Fibroblast of gingiva (primary cell): ENCODE measurements around the gene HIPK1.
"Not testable (repeated sequence)": the region's sequence is repeated elsewhere in the genome, so short reads cannot be mapped to it uniquely, and the experiment has no call there.

Experiments used
- DNase-seq: peaks from one replicate; pipeline ENCODE4 v3.0.0-alpha.2; 2011; ENCODE audit warnings: low read depth

The HIPK1 gene

DNA sequence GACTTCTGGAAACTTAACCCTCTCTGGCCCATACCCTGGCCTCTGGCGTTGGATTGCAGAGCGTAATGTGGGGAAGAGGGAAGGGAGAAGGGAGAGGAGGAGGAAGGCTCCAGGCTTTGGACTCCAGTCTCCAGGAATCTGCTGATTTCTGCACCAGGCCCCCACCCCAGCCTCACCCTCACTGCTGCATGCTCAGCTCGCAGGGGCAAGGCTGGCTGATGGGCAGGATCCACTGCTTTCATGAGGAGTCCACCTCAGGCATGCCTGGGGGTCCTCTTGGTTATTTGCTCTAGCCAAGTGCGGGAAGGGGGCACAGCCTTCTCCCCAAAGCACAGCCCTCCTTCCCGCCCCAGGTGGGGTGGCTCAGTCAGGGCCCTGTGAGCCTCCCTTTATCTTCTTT lies 53.8 kb downstream of the HIPK1 start:
- DNase-seq = no peak

GRCh38 chr1:113983391-113983790 lies 54.3 kb downstream of the HIPK1 start:
- no peak for DNase-seq

GRCh38 chr1:113983826-113984225 lies 54.7 kb downstream of the HIPK1 start:
- no peak for DNase-seq

- no peak for DNase-seq
Measured at GRCh38 chr1:113984710-113985109, 55.6 kb downstream of the HIPK1 start.

DNA sequence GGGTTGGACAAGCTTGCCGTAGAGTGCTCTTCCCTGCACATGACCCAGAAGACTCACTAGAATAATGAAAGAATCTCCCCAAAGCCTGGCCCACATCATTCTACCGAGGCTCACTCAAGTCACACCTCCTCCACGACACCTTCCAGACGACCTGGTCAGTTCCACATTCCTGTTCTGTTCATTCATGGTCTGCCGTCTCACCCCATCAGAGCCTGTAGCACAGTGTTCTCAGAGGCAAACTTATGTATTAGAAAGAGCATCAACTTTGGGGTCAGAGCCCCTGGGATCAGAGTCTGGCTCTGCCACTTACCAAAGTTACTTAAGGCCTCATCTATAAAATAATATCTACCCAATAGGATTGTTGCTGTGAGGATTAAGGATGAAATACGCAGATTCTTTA lies 57.7 kb downstream of the HIPK1 start:
- DNase-seq = no peak

DNA sequence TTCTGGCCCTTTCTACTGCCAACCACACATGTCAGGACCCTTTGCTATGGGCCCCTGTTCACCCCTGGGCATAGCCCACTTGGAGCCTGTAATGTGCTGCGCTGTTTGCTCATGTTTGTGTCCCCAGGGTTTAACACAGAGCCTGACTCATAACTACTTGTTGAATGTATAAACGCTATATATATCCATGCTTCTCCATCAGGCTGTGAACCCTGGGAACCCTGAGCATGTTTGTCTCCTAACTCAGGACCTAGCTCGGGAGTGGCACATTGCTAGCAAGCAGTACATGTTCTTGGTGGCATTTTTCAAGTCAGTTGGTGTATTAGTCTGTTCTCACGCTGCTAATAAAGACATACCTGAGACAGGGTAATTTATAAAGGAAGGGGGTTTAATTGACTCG lies 58.1 kb downstream of the HIPK1 start:
- no peak for DNase-seq

GRCh38 chr1:113990530-113990929 lies 61.4 kb downstream of the HIPK1 start:
- DNase-seq = no peak

DNA sequence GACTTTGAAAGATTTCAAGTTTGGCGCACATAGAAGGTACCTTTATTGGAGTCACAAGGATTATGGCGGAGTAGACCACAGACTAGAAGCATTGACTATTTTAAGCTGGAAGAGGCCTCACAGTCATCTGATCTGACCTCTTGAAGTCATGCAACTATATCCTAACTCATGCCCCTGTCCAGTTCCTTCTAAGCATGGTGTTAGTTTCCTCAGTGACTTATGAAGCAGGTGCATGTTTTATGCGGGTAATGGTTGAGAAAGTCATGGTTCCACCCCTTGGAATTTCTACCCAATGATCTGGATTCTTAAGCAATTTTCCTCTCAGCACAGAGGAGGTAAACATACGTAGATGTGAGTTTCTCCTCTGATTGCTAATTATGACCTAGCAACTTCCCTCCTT lies 61.8 kb downstream of the HIPK1 start:
- DNase-seq = no peak

DNA sequence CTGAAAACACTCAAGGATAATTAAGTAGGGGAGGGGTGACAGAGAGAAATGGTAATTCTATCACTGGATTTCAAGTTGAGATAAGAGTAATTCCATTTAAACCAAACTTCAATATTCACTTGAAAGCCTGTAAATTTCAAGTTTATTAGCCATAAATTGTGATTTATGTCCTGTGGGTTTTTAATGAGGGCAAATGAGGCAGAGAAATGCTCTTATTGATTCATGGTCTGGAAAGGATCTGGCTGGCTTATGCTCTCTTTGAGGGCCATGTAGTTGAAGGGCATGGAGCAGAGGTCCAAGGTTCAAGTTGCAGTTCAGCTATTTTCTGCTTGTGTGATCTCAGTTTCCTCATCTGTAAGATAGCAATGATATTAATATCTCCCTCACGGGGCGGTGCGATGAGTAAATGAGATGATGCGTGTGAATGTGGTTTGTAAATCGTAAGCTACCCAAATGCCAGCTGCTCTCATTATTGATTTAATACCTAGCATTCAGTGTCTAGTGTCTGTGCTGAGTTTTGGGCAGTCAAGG lies 62.4 kb downstream of the HIPK1 start:
- DNase-seq = no peak

GRCh38 chr1:113993072-113993471 lies 63.9 kb downstream of the HIPK1 start:
- DNase-seq = no peak

DNA sequence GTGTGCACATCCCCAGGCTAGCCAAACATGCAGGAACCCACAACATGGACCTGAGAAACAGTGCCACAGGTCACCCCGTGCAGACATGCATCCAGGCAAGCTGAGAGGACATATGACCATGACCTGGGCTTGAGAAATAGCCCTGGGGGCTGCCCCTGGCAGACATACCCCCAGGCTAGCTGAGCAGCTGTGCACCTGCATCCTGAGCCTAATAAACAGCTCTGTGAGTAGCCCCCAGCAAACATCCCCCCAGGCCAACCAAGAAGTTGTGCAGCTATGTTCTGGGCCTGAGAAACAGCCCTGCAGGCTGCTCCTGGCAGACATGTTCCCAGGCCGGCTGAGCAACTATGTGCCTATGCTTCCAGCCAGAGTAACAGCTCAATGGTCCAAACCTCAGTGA lies 64.6 kb downstream of the HIPK1 start:
- DNase-seq = no peak

DNA sequence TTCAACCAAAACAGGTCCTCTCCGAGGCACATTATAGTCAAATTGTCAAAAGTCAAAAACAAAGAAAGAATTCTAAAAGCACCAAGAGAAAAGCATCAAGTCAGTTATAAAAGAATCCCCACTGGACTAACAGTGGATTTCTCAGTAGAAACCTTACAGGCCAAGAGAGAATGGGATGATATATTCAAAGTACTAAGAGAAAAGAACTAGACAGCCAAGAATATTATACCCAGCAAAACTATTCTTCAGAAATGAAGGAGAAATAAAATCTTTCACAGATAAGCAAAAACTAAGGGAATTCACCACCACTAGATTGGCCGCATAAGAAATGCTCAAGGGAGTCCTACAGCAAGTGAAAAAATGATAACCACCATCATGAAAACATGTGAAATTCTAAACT lies 66.3 kb downstream of the HIPK1 start:
- no peak for DNase-seq

DNA sequence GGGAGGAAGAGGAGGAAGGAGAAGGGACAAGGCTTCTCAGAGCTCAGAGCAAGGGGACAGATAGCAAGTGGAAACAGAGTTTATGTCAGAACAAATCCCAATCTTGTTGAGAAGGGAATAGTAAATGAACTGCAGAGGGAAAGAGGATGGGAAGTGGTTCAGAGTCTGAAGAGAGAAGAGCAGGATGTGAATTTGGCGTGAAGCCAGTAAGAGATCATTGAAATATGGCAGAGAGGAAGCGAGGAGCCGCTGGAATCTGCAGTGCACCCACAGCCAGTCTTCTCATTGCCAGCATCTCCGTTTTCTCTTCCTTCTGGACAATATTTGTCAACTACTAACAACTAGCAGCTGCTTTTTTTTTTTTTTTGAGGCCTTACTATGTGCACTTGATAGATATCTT lies 69.2 kb downstream of the HIPK1 start:
- DNase-seq = no peak

DNA sequence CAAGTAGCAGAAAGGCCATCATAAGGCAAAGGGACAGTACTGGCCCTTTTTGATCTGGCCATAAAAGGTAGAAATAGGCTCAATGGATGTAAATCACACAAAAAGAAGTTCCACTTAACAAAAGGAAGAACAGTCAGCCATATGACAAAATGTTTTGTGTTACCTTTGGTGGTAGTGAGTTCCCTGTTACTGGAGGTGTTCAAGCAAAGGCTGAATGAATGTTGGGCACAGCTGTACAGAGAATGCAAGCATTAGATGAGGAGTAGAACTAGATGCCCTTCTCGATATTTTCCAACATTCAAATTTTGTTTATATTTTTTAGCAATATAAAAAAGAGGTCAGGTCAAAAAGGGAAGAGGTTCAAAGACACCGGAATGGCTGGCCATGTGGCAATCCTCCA lies 70.1 kb downstream of the HIPK1 start:
- DNase-seq = no peak

DNA sequence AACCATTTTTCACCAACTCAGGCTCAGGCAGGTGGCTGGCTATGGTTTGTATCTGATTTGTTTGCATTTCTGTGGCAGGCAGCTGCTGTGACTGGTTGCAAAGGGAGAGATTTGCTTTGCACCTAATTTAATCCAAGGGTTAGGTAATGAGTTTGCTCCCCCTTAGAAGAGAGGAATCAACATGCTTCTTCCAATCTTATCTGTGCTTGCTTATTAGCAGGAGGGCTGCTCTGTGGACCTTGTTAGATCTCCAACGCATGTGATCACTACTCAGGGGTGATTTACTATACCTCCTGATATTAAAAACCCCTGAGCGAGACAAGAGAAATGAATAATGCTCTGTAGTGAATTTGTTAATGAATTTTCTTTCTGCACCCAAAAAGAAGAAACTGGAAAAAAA lies 70.7 kb downstream of the HIPK1 start:
- DNase-seq = no peak

- no peak for DNase-seq
Measured at GRCh38 chr1:114000406-114000805, 71.3 kb downstream of the HIPK1 start.

DNA sequence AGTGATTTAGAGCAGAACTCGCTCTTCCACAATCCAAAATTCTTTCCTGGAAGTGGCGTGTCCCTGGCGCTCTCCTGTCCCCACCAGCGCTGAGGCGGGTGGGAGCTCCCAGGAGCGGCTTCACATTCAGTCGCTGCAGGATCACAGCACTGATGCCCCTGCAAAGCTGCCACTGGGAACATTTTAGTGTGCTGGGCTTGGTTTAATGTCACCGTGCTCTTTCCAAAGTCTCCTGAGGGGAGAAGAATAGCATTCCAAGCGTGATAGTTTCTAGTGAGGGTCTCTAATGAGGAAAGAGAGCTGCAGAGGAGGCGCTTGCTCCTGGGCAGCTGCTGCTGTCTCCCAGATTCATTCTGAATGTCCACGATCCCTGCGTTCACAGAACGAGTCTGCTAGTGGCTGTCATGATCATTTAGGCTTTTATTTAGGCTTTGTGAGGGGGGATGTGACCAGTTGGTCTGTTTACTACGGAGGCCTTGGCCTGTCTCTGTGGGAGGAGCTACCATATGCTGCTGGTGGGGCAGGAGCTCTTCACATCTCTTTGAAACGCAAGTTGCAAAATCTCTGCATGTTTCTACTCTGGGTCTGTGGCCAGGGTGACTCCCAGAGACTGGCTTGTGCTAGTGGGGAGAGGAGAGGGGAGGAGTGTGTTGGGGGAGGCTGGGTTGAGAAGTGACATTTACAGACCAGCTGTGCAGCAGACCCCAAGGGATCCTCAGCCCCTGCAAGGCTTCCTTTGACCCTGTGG lies 73.5 kb downstream of the HIPK1 start:
- peak; percentile 45 for DNase-seq

DNA sequence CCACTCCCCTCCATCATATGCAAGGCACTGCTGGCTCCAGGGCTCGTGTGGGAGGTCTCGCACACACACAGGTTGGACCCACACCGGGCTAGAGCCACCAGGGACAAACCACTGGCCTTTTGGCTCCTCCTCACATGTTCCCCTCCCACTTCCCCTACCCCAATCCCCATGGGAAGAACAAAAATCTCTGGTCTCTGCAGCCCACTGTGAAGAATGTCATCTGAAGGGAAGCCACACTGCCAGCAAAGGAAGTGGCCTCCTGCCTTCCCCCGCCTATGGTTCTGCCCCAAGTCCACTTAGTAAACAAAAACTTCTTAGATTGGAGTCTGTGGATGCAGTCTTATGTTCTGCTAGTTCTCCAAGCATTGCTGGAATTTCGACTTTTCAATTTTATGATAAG lies 74.3 kb downstream of the HIPK1 start:
- no peak for DNase-seq

DNA sequence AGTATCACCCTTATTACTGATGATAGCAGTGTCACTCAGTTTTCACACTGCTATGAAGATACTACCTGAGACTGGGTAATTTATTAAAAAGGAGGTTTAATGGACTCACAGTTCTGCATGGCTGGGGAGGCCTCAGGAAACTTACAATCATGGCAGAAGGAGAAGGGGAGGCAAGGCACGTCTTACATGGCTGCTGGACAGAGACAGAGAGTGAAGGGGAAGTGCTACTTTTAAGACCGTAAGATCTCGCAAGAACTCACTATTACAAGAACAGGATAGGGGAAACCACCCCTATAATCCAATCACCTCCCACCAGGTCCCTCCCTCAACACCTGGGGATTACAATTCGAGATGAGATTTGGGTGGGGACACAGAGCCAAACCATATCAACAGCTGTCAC lies 77.7 kb downstream of the HIPK1 start:
- DNase-seq = not testable (repeated sequence)

DNA sequence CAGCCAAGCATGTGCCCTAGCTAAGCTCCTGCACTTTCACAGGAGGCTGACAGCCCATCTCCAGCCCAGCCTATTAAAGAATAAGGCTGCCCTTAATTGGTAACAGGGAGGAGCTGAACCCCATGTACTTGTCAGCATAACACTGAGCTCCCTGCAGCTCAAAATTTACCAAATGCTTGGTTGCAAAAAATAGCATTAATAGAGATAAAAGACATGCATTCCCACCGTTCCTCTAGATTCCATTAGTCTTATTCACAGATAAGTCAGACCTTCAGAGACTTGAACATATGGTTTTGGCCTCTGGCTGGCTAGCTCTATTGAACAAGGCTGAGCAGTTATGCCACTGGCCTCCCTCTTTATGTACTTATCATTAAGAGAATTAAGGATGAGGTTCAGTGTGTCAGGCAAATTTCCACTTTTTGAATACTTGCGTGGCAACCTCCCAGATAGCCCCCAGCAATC lies 79.4 kb downstream of the HIPK1 start:
- no peak for DNase-seq

GRCh38 chr1:114008993-114009392 lies 79.9 kb downstream of the HIPK1 start:
- no peak for DNase-seq

- peak; percentile 60 for DNase-seq
Measured at GRCh38 chr1:114009393-114009792, 80.3 kb downstream of the HIPK1 start.

DNA sequence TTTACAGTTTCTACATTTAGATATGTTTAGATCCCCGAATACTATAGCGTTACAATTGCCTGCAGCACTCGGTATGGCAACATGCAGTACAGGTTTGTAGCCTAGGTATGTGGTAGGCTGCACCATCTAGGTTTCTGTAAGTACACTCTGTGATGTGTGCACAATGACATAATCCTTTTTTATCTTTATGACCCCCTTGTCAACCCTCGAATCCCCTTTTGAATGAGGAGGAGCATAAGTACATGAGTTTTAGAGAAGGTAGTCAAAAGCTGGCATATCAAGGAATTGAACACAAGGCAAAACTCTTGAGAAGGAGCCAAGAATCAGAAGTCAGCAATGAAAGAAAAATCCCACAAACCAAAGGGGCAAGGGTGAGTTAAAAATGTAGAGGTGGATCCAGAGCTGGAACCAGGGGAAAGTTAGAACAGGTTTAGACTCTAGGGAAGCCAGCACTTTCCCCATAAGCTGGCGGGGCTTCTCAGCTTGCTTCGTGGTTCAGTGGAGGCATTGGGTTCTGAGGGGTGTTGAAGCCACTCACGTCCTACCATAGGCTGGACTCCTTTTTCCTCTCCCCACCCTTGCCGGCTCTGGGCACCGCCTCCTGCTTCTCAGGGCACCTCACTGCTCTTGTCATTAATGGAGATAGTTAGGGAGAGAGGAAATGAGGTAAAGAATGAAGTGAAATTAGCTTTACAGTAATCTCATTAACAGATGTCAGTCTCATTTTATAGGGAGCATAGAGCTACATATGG lies 81.5 kb downstream of the HIPK1 start:
- no peak for DNase-seq
